SU-DHL-6 (cell line): Measurements from ENCODE around the gene CLASP1.

ENCODE experiments used
- CTCF ChIP-seq: fragments of 200-600 bp; sonication (generic); IDR thresholded peaks from one replicate; pipeline ENCODE4 v1.5.1; 2017; ENCODE audit warnings: antibody characterized with exemption, mild to moderate bottlenecking, low read length, moderate library complexity; ENCODE audit not compliant: insufficient read depth, poor library complexity, severe bottlenecking
- EZH2phosphoT487 ChIP-seq: fragments of 200-600 bp; sonication (generic), shearing (Covaris generic); conservative IDR thresholded peaks from 2 replicates; pipeline ENCODE4 v1.6.1; 2018; ENCODE audit warnings: mild to moderate bottlenecking, antibody characterized with exemption, low read length, moderate library complexity, mixed read lengths

GRCh38 chr2:121298476-121298875, 350.8 kb downstream of the CLASP1 start:
- TF ChIP-seq CTCF = no peak
- no peak for TF ChIP-seq EZH2phosphoT487
